NCI-H526 treated with DMSO at 0.1 percent for 48 hours (cell line): ENCODE measurements around the gene CPS1.

Experiments
- DNase-seq: peaks from one replicate; lab custom pipeline; 2025; lab: John Stamatoyannopoulos, UW

CPS1 gene

GRCh38 chr2:210546424-210547208 lies 9.8 kb upstream of the CPS1 start:
- DNase-seq, result no peak

GRCh38 chr2:210548031-210548430 lies 8.4 kb upstream of the CPS1 start:
- no peak for DNase-seq

GRCh38 chr2:210548878-210549384 lies 7.5 kb upstream of the CPS1 start:
- no peak for DNase-seq

- DNase-seq, result no peak
These were observed 5.4 kb upstream of the CPS1 start for GRCh38 chr2:210551001-210551400.

- no peak for DNase-seq
These were observed 3.0 kb upstream of the CPS1 start for GRCh38 chr2:210553373-210553772.

- DNase-seq, result no peak
These were observed 844 bp upstream of the CPS1 start for GRCh38 chr2:210555555-210555954.

GRCh38 chr2:210557721-210558120 lies 1.3 kb downstream of the CPS1 start:
- DNase-seq, result no peak

GRCh38 chr2:210558708-210559107 lies 2.3 kb downstream of the CPS1 start:
- DNase-seq, result no peak

- no peak for DNase-seq
These were observed 2.8 kb downstream of the CPS1 start for GRCh38 chr2:210559182-210559581.

GRCh38 chr2:210561475-210561874 lies 5.1 kb downstream of the CPS1 start:
- no peak for DNase-seq

GRCh38 chr2:210562091-210562490 lies 5.7 kb downstream of the CPS1 start:
- no peak for DNase-seq

GRCh38 chr2:210562502-210563080 lies 6.2 kb downstream of the CPS1 start:
- DNase-seq, result no peak

GRCh38 chr2:210567279-210567678 lies 10.9 kb downstream of the CPS1 start:
- DNase-seq, result no peak

GRCh38 chr2:210568108-210568507 lies 11.7 kb downstream of the CPS1 start:
- no peak for DNase-seq

GRCh38 chr2:210577263-210578071 lies 21.1 kb downstream of the CPS1 start:
- DNase-seq, result peak; percentile 19

GRCh38 chr2:210584834-210585233 lies 28.4 kb downstream of the CPS1 start:
- no peak for DNase-seq

- DNase-seq, result no peak
These were observed 30.0 kb downstream of the CPS1 start for GRCh38 chr2:210586381-210586780.

- DNase-seq, result no peak
These were observed 35.3 kb downstream of the CPS1 start for GRCh38 chr2:210591663-210592062.

GRCh38 chr2:210592726-210593125 lies 36.3 kb downstream of the CPS1 start:
- no peak for DNase-seq

- DNase-seq, result no peak
These were observed 36.8 kb downstream of the CPS1 start for GRCh38 chr2:210593166-210593565.

GRCh38 chr2:210598219-210598618 lies 41.8 kb downstream of the CPS1 start:
- DNase-seq, result no peak

GRCh38 chr2:210599476-210599875 lies 43.1 kb downstream of the CPS1 start:
- DNase-seq, result no peak

- no peak for DNase-seq
These were observed 48.3 kb downstream of the CPS1 start for GRCh38 chr2:210604666-210605065.
